NT2/D1 (cell line): ENCODE data around the gene GLA.

Source experiments
- YY1 ChIP-seq: IDR thresholded peaks from 2 replicates; pipeline ENCODE4 v1.6.1; 2011; ENCODE audit not compliant: insufficient read length, insufficient read depth
- ZNF274 ChIP-seq: IDR thresholded peaks from 2 replicates; pipeline ENCODE4 v1.6.1; 2011; ENCODE audit warnings: mild to moderate bottlenecking, low read depth, low read length

DNA sequence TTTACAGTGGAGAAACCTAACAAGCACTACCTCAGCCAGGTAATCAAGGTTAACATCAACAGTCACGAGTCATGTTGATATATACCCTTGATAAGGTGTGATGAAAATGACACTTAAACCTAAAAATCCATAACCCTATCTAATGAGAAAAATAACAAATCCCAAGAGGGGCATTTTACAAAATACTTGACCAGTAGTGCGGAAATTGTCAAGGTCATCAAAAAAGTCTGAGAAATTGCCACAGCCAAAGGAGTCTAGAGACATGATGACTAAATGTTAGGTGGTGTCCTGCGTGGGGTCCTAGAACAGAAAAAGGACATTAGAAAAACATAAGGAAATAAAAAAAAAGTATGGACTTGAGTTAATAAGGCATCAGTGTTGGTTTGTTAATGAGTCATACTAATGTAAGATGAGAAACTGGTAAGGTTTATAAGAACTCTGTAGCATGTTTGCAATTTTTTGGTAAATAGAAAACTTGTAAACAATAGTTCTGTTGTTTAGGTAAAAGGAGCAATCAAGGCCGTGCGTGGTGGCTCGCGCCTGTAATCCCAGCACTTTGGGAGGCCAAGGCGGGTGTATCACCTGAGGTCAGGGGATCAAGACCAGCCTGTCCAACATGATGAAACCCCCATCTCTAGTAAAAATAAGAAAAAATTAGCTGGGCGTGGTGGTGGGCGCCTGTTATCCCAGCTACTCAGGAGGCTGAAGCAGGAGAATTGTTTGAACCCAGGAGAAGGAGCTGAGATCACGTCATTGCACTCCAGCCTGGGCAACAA is 14.0 kb downstream of the GLA start:
- no peak for TF ChIP-seq ZNF274
- no peak for TF ChIP-seq YY1
